HCT116 (cell line): Measurements from ENCODE around the gene DOCK10. TPM values are rescaled to one million over a fixed set of nuclear protein-coding genes. Genes with fewer than 3 reads are reported as not detected.

Source experiments
- ATAC-seq: fragments of 200-7000 bp; cut with Tn5 transposase; 2 replicates; pipeline ENCODE4 v1.9.1; 2020; ENCODE audit warnings: mild to moderate bottlenecking, moderate library complexity
- BruUV-seq: library from RNA; stranded (reverse); fragments of 400-500 nt; replicated peaks from 2 replicates; lab custom pipeline; 2021; lab: Mats Ljungman, UMichigan
- CTCF ChIA-PET: fragments of 300-600 bp; sonication (Branson Sonifier 250); formaldehyde crosslinking; loops from one replicate; lab custom pipeline; 2021; ENCODE audit warnings: antibody characterized with exemption; lab: Charles Lee
- POLR2A ChIA-PET: fragments of 300-600, 350-600 bp; sonication (Branson Sonifier 250); formaldehyde crosslinking; loops from one replicate; lab custom pipeline; 2021; ENCODE audit warnings: antibody characterized with exemption; lab: Charles Lee
- RAD21 ChIA-PET, 2 experiments: fragments of 300-600 bp; sonication (Branson Sonifier 250); formaldehyde crosslinking; loops; one replicate each; lab custom pipeline; 2023; ENCODE audit warnings: low total read pairs in 2 of 2; ENCODE audit not compliant: uncharacterized antibody in 2 of 2, unreplicated experiment in 2 of 2, low non-redundant PET in 1 of 2; lab: Charles Lee
- DNase-seq: peaks from one replicate; pipeline ENCODE4 v3.0.0-alpha.2; 2010; ENCODE audit warnings: low read depth, low spot score
- H2AFZ ChIP-seq: fragments of 200-600 bp; shearing (Covaris generic), sonication (generic); 2 replicates; pipeline ENCODE4 v1.6.1; 2017; ENCODE audit warnings: low read depth, mixed run types, mixed read lengths, antibody characterized with exemption, low read length; ENCODE audit not compliant: poor library complexity, severe bottlenecking
- H3K27ac ChIP-seq: 2 replicates; pipeline ENCODE4 v1.5.1; 2012; ENCODE audit warnings: low read depth, low read length
- H3K27me3 ChIP-seq: fragments of 200-600 bp; sonication (generic); 2 replicates; pipeline ENCODE4 v1.6.1; 2016; ENCODE audit warnings: mixed run types, low read length, mixed read lengths; ENCODE audit not compliant: insufficient read depth
- H3K36me3 ChIP-seq, 2 experiments: fragments of 200-500 bp in 1 of 2; fragments of 200-600 bp in 1 of 2; sonication (Bioruptor generic) in 1 of 2; sonication (generic) in 1 of 2; 2 replicates each; pipeline versions ENCODE4 v1.5.1 to v1.6.1; 2014 to 2016; ENCODE audit warnings: low read length in 2 of 2, inconsistent platforms in 1 of 2, mixed read lengths in 1 of 2, mixed run types in 1 of 2; ENCODE audit not compliant: insufficient read depth in 2 of 2, control insufficient read depth in 1 of 2
- H3K4me1 ChIP-seq, 2 experiments: fragments of 200-600 bp in 1 of 2; sonication (generic) in 1 of 2; 2 replicates each; pipeline versions ENCODE4 v1.5.1 to v1.6.1; 2012 to 2017; ENCODE audit warnings: low read length in 2 of 2, inconsistent platforms in 1 of 2, mild to moderate bottlenecking in 1 of 2, mixed read lengths in 1 of 2, mixed run types in 1 of 2, moderate library complexity in 1 of 2; ENCODE audit not compliant: insufficient read depth in 2 of 2, control insufficient read depth in 1 of 2
- H3K4me2 ChIP-seq: fragments of 200-600 bp; sonication (generic); 2 replicates; pipeline ENCODE4 v1.6.1; 2017; ENCODE audit warnings: mixed run types, low read length, mixed read lengths
- H3K4me3 ChIP-seq, 2 experiments: fragments of 200-600 bp in 1 of 2; sonication (generic) in 1 of 2; replicated peaks in 1 of 2; 2 replicates each; pipeline ENCODE4 v1.5.1; 2011 to 2016; ENCODE audit warnings: low read length in 2 of 2, control low read depth in 1 of 2, low read depth in 1 of 2, mild to moderate bottlenecking in 1 of 2, mixed read lengths in 1 of 2, mixed run types in 1 of 2
- H3K79me2 ChIP-seq: fragments of 200-600 bp; sonication (generic); 2 replicates; pipeline ENCODE4 v1.6.1; 2017; ENCODE audit warnings: mild to moderate bottlenecking, mixed run types, low read length, moderate library complexity, mixed read lengths; ENCODE audit not compliant: insufficient read depth
- H3K9ac ChIP-seq: fragments of 200-600 bp; sonication (generic); 2 replicates; pipeline ENCODE4 v1.6.1; 2016; ENCODE audit warnings: low read length, mixed read lengths
- H3K9me2 ChIP-seq: fragments of 200-600 bp; sonication (generic), shearing (Covaris generic); 2 replicates; pipeline ENCODE4 v1.6.1; 2017; ENCODE audit warnings: mixed run types, mild to moderate bottlenecking, moderate library complexity; ENCODE audit not compliant: insufficient read depth
- H3K9me3 ChIP-seq, 2 experiments: fragments of 200-500 bp in 1 of 2; fragments of 200-600 bp in 1 of 2; sonication (Bioruptor generic) in 1 of 2; sonication (generic) in 1 of 2; 2 replicates each; pipeline ENCODE4 v1.6.1; 2014 to 2017; ENCODE audit warnings: low read length in 2 of 2, mixed read lengths in 2 of 2, inconsistent platforms in 1 of 2, low read depth in 1 of 2, mild to moderate bottlenecking in 1 of 2, mixed run types in 1 of 2, moderate library complexity in 1 of 2; ENCODE audit not compliant: control insufficient read depth in 1 of 2, insufficient read depth in 1 of 2
- H4K20me1 ChIP-seq: fragments of 200-600 bp; sonication (generic), shearing (Covaris generic); 2 replicates; pipeline ENCODE4 v1.6.1; 2017; ENCODE audit warnings: mixed run types, mild to moderate bottlenecking, moderate library complexity; ENCODE audit not compliant: insufficient read depth
- CBX3 ChIP-seq: IDR thresholded peaks from 2 replicates; pipeline ENCODE4 v1.6.1; 2012; ENCODE audit warnings: low read depth
- CTCF ChIP-seq, 3 experiments: fragments of 200-600 bp in 1 of 3; sonication (generic) in 1 of 3; IDR thresholded peaks in 2 of 3; conservative IDR thresholded peaks in 1 of 3; 2 replicates each; pipeline ENCODE4 v1.5.1; 2012 to 2017; ENCODE audit warnings: low read depth in 2 of 3, low read length in 2 of 3, antibody characterized with exemption in 1 of 3, borderline replicate concordance in 1 of 3, control low read depth in 1 of 3, mild to moderate bottlenecking in 1 of 3, mixed read lengths in 1 of 3, mixed run types in 1 of 3, moderate library complexity in 1 of 3; ENCODE audit not compliant: insufficient read depth in 1 of 3
- EZH2 ChIP-seq: fragments of 200-600 bp; sonication (generic); IDR thresholded peaks from 2 replicates; pipeline ENCODE4 v1.6.1; 2017; ENCODE audit warnings: antibody characterized with exemption, mixed run types
- JUND ChIP-seq: IDR thresholded peaks from 2 replicates; pipeline ENCODE4 v1.6.1; 2012
- POLR2AphosphoS5 ChIP-seq: IDR thresholded peaks from 2 replicates; pipeline ENCODE4 v1.6.1; 2011; ENCODE audit warnings: mild to moderate bottlenecking, low read depth, low read length, moderate library complexity
- RAD21 ChIP-seq: IDR thresholded peaks from 2 replicates; pipeline ENCODE4 v1.6.1; 2012; ENCODE audit warnings: low read depth, mild to moderate bottlenecking
- SRF ChIP-seq: IDR thresholded peaks from 2 replicates; pipeline ENCODE4 v1.6.1; 2012; ENCODE audit warnings: low read depth
- ZFX ChIP-seq: fragments of 450-650 bp; IDR thresholded peaks from 2 replicates; pipeline ENCODE4 v1.6.1; 2017
- intact Hi-C: fragments of 100-400 bp; cut with micrococcal nuclease; formaldehyde crosslinking; loops from 2 replicates; pipeline ENCODE4 v1.10.0; 2022
- total RNA-seq: library from RNA; stranded (reverse); gene quantifications from one replicate; pipeline ENCODE4 v1.2.1, GENCODE V29; 2021; ENCODE audit not compliant: unreplicated experiment
- TF ChIP-seq, protein P1 (sequence below): IDR thresholded peaks from 2 replicates; pipeline ENCODE4 v1.6.1; 2012
- TF ChIP-seq, protein P2 (sequence below): IDR thresholded peaks from 2 replicates; pipeline ENCODE4 v1.6.1; 2012; ENCODE audit warnings: low read depth

Gene DOCK10
- total RNA-seq, 1 experiment from 2014 or later, result 0.54 TPM

DNA sequence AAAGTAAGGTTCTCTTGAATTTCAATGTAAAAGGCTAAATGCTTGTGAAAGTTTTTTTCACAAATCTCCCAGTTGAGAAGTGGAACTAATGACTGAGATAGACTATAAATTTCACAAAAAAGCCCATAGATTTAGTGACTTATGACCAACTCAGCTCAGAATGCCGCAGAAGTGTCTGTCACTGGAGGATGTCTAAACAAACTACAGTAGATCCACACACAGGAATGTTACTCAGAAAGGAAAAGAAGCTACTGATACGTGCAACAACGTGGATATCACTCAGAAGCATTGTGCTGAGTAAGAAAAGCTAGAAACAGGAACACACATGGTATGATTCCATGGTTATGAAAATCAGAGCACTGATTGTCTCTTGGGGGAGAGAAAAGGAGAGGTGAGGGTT lies 151.9 kb downstream of the DOCK10 start:
- POLR2A ChIA-PET, result no interaction called here
- BruUV-seq, result no TSS peak

DNA sequence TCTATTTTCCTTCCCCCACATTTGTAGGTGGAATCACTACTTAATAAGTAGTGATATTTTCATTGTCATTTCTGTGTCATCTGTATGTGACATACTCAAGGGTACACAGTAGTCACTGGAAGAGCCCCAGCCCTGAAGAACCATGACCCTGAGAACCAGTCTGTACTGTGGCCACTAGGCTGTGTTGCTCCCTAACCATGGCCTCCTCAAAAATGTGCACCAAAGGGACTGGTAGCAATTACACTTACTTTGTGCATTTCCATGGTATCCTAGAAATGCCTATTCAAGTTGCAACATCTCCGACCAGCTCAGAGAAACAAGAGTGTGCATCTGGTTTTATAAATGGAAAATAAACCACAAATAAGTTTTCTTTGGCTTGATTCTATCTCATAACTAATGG lies 155.1 kb downstream of the DOCK10 start:
- BruUV-seq, result no TSS peak
- peaks cover 0 to 6% of the 10 kb centered on the region in 2 experiments; a peak in 1 of 4 replicates for H3K4me1 ChIP-seq
- POLR2A ChIA-PET, result no interaction called here
- no peaks in the 10 kb centered on the region for H3K9me2 ChIP-seq
- no peaks in the 10 kb centered on the region for H3K27me3 ChIP-seq
- no peak overlapping the region for H3K9ac ChIP-seq
- ATAC-seq (no peak), DNase-seq (no peak)
- H3K27ac ChIP-seq, result no peak overlapping the region
- no peaks in the 10 kb centered on the region for H3K79me2 ChIP-seq
- no peak overlapping the region for H3K4me2 ChIP-seq
- H3K9me3 ChIP-seq, result no peaks in the 10 kb centered on the region
- H3K36me3 ChIP-seq, result no peaks in the 10 kb centered on the region
- intact Hi-C loops, result no loop called here
- CTCF ChIA-PET, result no interaction called here
- no peaks in the 10 kb centered on the region for H4K20me1 ChIP-seq
- no peak overlapping the region for H3K4me3 ChIP-seq
- H2AFZ ChIP-seq, result no peak overlapping the region
- RAD21 ChIA-PET, result no interaction called here
- TF ChIP-seq CTCF (IDR thresholded peaks at IDR 0.05 in 2 of 3, conservative IDR thresholded peaks at IDR 0.05 in 1 of 3; ENCODE audit: borderline replicate concordance in 1 of 3, insufficient read depth in 1 of 3, low read depth in 2 of 3, low read length in 2 of 3) (peak in 1 of 3 experiments; percentile 14; a peak in 1 of 6 replicates), RAD21 (peak; percentile 21; the same call in 1 of the 2 replicates), POLR2AphosphoS5 (no peak), EZH2 (no peak)
- TF ChIP-seq, protein P1, sequence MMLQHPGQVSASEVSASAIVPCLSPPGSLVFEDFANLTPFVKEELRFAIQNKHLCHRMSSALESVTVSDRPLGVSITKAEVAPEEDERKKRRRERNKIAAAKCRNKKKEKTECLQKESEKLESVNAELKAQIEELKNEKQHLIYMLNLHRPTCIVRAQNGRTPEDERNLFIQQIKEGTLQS, result no peak
- TF ChIP-seq, protein P2, sequence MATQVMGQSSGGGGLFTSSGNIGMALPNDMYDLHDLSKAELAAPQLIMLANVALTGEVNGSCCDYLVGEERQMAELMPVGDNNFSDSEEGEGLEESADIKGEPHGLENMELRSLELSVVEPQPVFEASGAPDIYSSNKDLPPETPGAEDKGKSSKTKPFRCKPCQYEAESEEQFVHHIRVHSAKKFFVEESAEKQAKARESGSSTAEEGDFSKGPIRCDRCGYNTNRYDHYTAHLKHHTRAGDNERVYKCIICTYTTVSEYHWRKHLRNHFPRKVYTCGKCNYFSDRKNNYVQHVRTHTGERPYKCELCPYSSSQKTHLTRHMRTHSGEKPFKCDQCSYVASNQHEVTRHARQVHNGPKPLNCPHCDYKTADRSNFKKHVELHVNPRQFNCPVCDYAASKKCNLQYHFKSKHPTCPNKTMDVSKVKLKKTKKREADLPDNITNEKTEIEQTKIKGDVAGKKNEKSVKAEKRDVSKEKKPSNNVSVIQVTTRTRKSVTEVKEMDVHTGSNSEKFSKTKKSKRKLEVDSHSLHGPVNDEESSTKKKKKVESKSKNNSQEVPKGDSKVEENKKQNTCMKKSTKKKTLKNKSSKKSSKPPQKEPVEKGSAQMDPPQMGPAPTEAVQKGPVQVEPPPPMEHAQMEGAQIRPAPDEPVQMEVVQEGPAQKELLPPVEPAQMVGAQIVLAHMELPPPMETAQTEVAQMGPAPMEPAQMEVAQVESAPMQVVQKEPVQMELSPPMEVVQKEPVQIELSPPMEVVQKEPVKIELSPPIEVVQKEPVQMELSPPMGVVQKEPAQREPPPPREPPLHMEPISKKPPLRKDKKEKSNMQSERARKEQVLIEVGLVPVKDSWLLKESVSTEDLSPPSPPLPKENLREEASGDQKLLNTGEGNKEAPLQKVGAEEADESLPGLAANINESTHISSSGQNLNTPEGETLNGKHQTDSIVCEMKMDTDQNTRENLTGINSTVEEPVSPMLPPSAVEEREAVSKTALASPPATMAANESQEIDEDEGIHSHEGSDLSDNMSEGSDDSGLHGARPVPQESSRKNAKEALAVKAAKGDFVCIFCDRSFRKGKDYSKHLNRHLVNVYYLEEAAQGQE, result no peak

More for the DNA sequence above, 151.9 kb downstream of the DOCK10 start:
- Histone ChIP-seq H4K20me1 (no peaks in the 10 kb centered on the region), H3K4me3 (no peak overlapping the region), H3K4me1 (no peaks in the 10 kb centered on the region), H3K36me3 (no peaks in the 10 kb centered on the region), H2AFZ (no peak overlapping the region), H3K79me2 (no peaks in the 10 kb centered on the region), H3K9me2 (peaks cover under 1% of the 10 kb centered on the region; the same call in 1 of the 2 replicates), H3K27ac (no peak overlapping the region), H3K27me3 (no peaks in the 10 kb centered on the region), H3K9me3 (no peaks in the 10 kb centered on the region), H3K9ac (no peak overlapping the region), H3K4me2 (no peak overlapping the region)
- ChIA-PET CTCF (no interaction called here), RAD21 (no interaction called here)
- no peak for DNase-seq
- intact Hi-C loops, result no loop called here
- no peak for TF ChIP-seq CTCF (IDR thresholded peaks at IDR 0.05 in 2 of 3, conservative IDR thresholded peaks at IDR 0.05 in 1 of 3; ENCODE audit: borderline replicate concordance in 1 of 3, insufficient read depth in 1 of 3, low read depth in 2 of 3, low read length in 2 of 3)
- TF ChIP-seq JUND, result no peak
- no peak for TF ChIP-seq ZFX
- TF ChIP-seq SRF, result no peak
- TF ChIP-seq CBX3, result no peak
- no peak for ATAC-seq
